Measurements from ENCODE around the gene CD68. TPM values are rescaled to one million over a fixed set of nuclear protein-coding genes. Genes with fewer than 3 reads are reported as not detected.

The CD68 gene
- total RNA-seq, 1 experiment from 2014 or later, result 1.8 TPM

DNA sequence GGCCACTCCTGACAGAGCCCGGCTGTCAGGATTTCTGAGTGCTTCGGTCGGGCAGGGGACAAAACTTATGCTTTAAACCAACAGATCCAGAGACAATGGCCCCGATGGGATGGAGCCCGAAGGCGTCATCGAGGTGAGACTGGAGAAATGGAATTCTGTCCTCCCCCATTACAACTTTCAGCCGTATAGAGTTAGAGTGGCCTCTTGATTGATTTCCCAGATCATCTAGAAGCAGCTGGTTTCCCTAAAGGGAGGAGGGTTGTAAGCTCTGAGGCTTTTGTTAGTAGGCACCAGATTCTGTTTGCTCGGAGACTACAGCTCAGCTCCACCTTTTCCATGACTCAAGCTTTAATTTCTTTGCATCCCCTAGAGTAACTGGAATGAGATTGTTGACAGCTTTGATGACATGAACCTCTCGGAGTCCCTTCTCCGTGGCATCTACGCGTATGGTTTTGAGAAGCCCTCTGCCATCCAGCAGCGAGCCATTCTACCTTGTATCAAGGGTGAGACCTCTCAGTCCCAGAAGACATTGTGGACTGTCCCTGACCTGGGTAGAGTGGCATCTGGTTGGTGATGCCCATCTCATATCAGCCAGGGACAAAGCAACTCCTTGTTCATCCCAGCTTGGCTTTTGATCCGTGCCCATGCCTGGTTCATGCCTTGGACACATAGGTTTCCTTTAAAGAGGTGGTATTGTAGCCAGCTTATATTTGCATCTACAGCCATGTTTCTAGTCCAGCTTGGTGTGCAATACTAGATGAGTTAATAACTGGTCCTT is 5.1 kb upstream of the CD68 start:
- Histone ChIP-seq H3K9me3 (ENCODE audit: low read depth, low read length, poor library complexity, severe bottlenecking) (no peaks in the 10 kb centered on the region), H3K27ac (ENCODE audit: low read depth, low read length, poor library complexity, severe bottlenecking) (peak overlapping the region; percentile 100), H3K36me3 (ENCODE audit: insufficient read depth, low read length, poor library complexity, severe bottlenecking) (peaks cover 82% of the 10 kb centered on the region), H3K4me3 (ENCODE audit: low read depth, low read length, poor library complexity, severe bottlenecking) (peak overlapping the region; percentile 95), H3K4me1 (ENCODE audit: insufficient read depth, low read length, poor library complexity, severe bottlenecking) (peaks cover 32% of the 10 kb centered on the region), H3K27me3 (replicated peaks; ENCODE audit: insufficient read depth, low read depth, low read length, poor library complexity) (no peaks in the 10 kb centered on the region)
- no peak for TF ChIP-seq EZH2 (IDR thresholded peaks at IDR 0.05; ENCODE audit: borderline replicate concordance, low read depth, low read length, poor library complexity, severe bottlenecking)
- TF ChIP-seq, protein P1, sequence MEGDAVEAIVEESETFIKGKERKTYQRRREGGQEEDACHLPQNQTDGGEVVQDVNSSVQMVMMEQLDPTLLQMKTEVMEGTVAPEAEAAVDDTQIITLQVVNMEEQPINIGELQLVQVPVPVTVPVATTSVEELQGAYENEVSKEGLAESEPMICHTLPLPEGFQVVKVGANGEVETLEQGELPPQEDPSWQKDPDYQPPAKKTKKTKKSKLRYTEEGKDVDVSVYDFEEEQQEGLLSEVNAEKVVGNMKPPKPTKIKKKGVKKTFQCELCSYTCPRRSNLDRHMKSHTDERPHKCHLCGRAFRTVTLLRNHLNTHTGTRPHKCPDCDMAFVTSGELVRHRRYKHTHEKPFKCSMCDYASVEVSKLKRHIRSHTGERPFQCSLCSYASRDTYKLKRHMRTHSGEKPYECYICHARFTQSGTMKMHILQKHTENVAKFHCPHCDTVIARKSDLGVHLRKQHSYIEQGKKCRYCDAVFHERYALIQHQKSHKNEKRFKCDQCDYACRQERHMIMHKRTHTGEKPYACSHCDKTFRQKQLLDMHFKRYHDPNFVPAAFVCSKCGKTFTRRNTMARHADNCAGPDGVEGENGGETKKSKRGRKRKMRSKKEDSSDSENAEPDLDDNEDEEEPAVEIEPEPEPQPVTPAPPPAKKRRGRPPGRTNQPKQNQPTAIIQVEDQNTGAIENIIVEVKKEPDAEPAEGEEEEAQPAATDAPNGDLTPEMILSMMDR (conservative IDR thresholded peaks at IDR 0.05; ENCODE audit: low read depth, low read length), result no peak
- BruUV-seq (replicated peaks), result no TSS peak
- ChIA-PET CTCF (interaction anchor here (1.3 to 1.5 kb wide), 2 partner anchors 14 kb away, joined by 3 to 4 read pairs; no protein-coding TSS in a partner anchor), POLR2A (ENCODE audit: low non-redundant PET) (interaction anchor here (0.6 to 0.8 kb wide), 3 partner anchors 11 to 129 kb away, joined by 3 to 4 read pairs (median 4); partner anchors contain the start of gene FXR2)
- DNase-seq (ENCODE audit: low spot score), result no peak
- intact Hi-C loops (cut with micrococcal nuclease; ENCODE audit: unreplicated experiment), result no loop called here

DNA sequence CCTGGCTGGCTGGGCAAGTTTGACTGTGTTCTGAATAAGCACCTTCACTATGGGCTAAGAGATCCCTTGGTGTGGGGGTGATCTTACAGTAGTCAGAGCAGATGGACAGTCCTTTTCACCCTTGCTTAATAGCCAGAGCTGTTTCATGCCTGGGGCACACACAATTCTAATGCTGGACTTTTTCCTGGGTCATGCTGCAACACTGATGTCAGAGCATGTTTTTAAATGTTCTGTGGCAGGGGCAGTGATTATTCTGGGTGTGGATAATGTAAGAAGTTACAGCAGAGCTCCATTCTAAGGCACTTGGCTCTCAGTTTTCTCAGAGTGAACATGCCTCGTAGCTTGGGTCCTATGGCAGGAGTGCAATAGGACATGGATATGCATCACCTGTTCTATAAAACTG is 4.0 kb upstream of the CD68 start:
- ChIA-PET CTCF (interaction anchor here (1.5 kb wide), 1 partner anchor 15 kb away, joined by 3 read pairs; no protein-coding TSS in a partner anchor), POLR2A (ENCODE audit: low non-redundant PET) (interaction anchor here (0.5 to 0.7 kb wide), 2 partner anchors 230 to 356 kb away, joined by 3 to 5 read pairs; partner anchors contain the start of gene TRAPPC1)
- intact Hi-C loops (cut with micrococcal nuclease; ENCODE audit: unreplicated experiment), result no loop called here
- Histone ChIP-seq H3K4me1 (ENCODE audit: insufficient read depth, low read length, poor library complexity, severe bottlenecking) (peaks cover 35% of the 10 kb centered on the region), H3K27me3 (replicated peaks; ENCODE audit: insufficient read depth, low read depth, low read length, poor library complexity) (no peaks in the 10 kb centered on the region), H3K4me3 (ENCODE audit: low read depth, low read length, poor library complexity, severe bottlenecking) (peak overlapping the region; percentile 95), H3K9me3 (ENCODE audit: low read depth, low read length, poor library complexity, severe bottlenecking) (no peaks in the 10 kb centered on the region), H3K27ac (ENCODE audit: low read depth, low read length, poor library complexity, severe bottlenecking) (peak overlapping the region; percentile 53), H3K36me3 (ENCODE audit: insufficient read depth, low read length, poor library complexity, severe bottlenecking) (peaks cover 80% of the 10 kb centered on the region)
- DNase-seq (ENCODE audit: low spot score), result no peak
- BruUV-seq (replicated peaks), result no TSS peak
- no peak for TF ChIP-seq EZH2 (IDR thresholded peaks at IDR 0.05; ENCODE audit: borderline replicate concordance, low read depth, low read length, poor library complexity, severe bottlenecking)
- TF ChIP-seq, protein P1 (conservative IDR thresholded peaks at IDR 0.05; ENCODE audit: low read depth, low read length), result no peak

DNA sequence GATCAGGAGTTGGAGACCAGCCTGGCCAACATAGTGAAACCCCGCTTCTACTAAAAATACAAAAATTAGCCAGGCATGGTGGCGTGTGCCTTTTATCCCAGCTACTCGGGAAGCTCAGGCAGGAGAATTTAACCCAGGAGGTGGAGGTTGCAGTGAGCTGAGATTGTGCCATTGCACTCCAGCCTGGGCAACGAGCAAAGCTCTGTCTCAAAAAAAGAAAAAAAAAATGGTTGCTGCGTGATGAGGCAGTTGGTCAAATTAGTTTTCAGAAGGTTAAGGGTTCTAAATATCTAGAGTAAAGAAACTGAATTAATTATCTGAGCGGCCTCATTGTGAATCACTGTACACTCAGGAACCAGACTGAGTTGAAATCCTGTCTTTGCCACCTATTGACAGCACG is 3.5 kb upstream of the CD68 start:
- no TSS peak for BruUV-seq (replicated peaks)
- Histone ChIP-seq H3K4me1 (ENCODE audit: insufficient read depth, low read length, poor library complexity, severe bottlenecking) (peaks cover 40% of the 10 kb centered on the region), H3K36me3 (ENCODE audit: insufficient read depth, low read length, poor library complexity, severe bottlenecking) (peaks cover 78% of the 10 kb centered on the region), H3K27ac (ENCODE audit: low read depth, low read length, poor library complexity, severe bottlenecking) (peak overlapping the region; percentile 53), H3K9me3 (ENCODE audit: low read depth, low read length, poor library complexity, severe bottlenecking) (no peaks in the 10 kb centered on the region), H3K4me3 (ENCODE audit: low read depth, low read length, poor library complexity, severe bottlenecking) (no peak overlapping the region), H3K27me3 (replicated peaks; ENCODE audit: insufficient read depth, low read depth, low read length, poor library complexity) (no peaks in the 10 kb centered on the region)
- ChIA-PET CTCF (no interaction called here), POLR2A (ENCODE audit: low non-redundant PET) (interaction anchor here (0.5 to 0.7 kb wide), 2 partner anchors 230 to 356 kb away, joined by 3 to 5 read pairs; partner anchors contain the start of gene TRAPPC1)
- intact Hi-C loops (cut with micrococcal nuclease; ENCODE audit: unreplicated experiment), result no loop called here
- no peak for DNase-seq (ENCODE audit: low spot score)
- no peak for TF ChIP-seq EZH2 (IDR thresholded peaks at IDR 0.05; ENCODE audit: borderline replicate concordance, low read depth, low read length, poor library complexity, severe bottlenecking)
- TF ChIP-seq, protein P1 (conservative IDR thresholded peaks at IDR 0.05; ENCODE audit: low read depth, low read length), result no peak
